Uterus (tissue), 4 donors: ENCODE results near the gene SAMD3. TPM values are rescaled to one million over a fixed set of nuclear protein-coding genes. Genes with fewer than 3 reads are reported as not detected.

ENCODE experiments used
- DNase-seq, 2 donors: peaks; one replicate each; pipeline ENCODE4 v3.0.0-alpha.2; 2019 to 2020
- H3K27ac ChIP-seq, 2 donors: fragments of 200-600 bp; sonication (generic); 1 replicate in 1 of 2; 2 replicates in 1 of 2; pipeline ENCODE4 v1.5.1; 2016 to 2018
- H3K27me3 ChIP-seq, 2 donors: fragments of 200-600 bp; sonication (generic); one replicate each; pipeline ENCODE4 v1.5.1; 2018 to 2019; ENCODE audit warnings: control low read depth in 1 of 2
- H3K36me3 ChIP-seq, 2 donors: fragments of 200-600 bp; sonication (generic); one replicate each; pipeline ENCODE4 v1.5.1; 2019; ENCODE audit warnings: control low read depth in 1 of 2
- H3K4me1 ChIP-seq, 2 donors: fragments of 200-600 bp; sonication (generic); one replicate each; pipeline ENCODE4 v1.5.1; 2018 to 2019; ENCODE audit warnings: control low read depth in 1 of 2
- H3K4me3 ChIP-seq, 2 donors: fragments of 200-600 bp; sonication (generic); 1 replicate in 1 of 2; 2 replicates in 1 of 2; pipeline ENCODE4 v1.5.1; 2018 to 2019; ENCODE audit warnings: mild to moderate bottlenecking in 1 of 2
- H3K9me3 ChIP-seq, 2 donors: fragments of 200-600 bp; sonication (generic); one replicate each; pipeline ENCODE4 v1.5.1; 2019; ENCODE audit warnings: control low read depth in 1 of 2
- POLR2A ChIP-seq, 2 donors: fragments of 450-650 bp; IDR thresholded peaks; one replicate each; pipeline ENCODE4 v1.6.1; 2016; ENCODE audit warnings: antibody characterized with exemption in 2 of 2, mild to moderate bottlenecking in 1 of 2, moderate library complexity in 1 of 2
- intact Hi-C: fragments of 100-400 bp; cut with DNase I; formaldehyde crosslinking; loops from one replicate; pipeline ENCODE4 v1.15.1; 2023; ENCODE audit warnings: low total_unique reads
- total RNA-seq, 4 donors: library from RNA; depleted of rRNA in 3 of 4; stranded (reverse); fragments of >200 nt in 3 of 4; gene quantifications; one replicate each; pipeline versions ENCODE4 v1.1.0 to v1.2.4, GENCODE V29; 2014 to 2023
- TF ChIP-seq, protein P1 (sequence below), 4 experiments: fragments of 200-600 bp in 2 of 4; fragments of 450-650 bp in 2 of 4; sonication (generic) in 2 of 4; IDR thresholded peaks; one replicate each; pipeline ENCODE4 v1.5.1; 2016 to 2019; ENCODE audit warnings: antibody characterized with exemption in 4 of 4, mild to moderate bottlenecking in 2 of 4, moderate library complexity in 1 of 4
- donor health status: DM: yes; HTN: yes; CAD: no.

SAMD3 gene
- total RNA-seq, 4 donors from 2014 or later: 4.1 to 10.0 (median 4.5) TPM

DNA sequence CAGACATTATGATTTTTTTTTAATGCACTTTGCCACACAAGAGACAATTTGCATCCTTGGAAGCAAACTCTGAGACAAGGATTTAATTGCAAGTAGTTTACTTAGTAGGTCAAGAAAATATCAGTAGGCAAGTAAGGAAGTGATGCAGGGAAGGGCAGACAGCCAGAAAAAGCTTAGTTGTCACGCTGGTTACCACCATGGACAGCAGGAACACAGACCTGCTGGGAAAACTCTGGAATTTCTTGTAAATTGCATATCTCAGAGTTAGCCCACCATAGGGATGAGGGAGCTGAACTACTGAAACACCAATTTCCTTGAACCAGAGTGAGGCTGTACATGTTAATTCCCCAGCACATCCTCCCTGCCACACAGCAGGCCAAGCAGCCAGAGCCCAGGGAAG lies 111.7 kb downstream of the SAMD3 start:
- Histone ChIP-seq H3K27ac (no peak overlapping the region), H3K4me3 (no peak overlapping the region), H3K27me3 (no peaks in the 10 kb centered on the region), H3K4me1 (no peaks in the 10 kb centered on the region), H3K9me3 (no peaks in the 10 kb centered on the region), H3K36me3 (no peaks in the 10 kb centered on the region)
- no peak for DNase-seq
- intact Hi-C loops: no loop called here
- no peak for TF ChIP-seq POLR2A (IDR thresholded peaks at IDR 0.05)
- TF ChIP-seq, protein P1, sequence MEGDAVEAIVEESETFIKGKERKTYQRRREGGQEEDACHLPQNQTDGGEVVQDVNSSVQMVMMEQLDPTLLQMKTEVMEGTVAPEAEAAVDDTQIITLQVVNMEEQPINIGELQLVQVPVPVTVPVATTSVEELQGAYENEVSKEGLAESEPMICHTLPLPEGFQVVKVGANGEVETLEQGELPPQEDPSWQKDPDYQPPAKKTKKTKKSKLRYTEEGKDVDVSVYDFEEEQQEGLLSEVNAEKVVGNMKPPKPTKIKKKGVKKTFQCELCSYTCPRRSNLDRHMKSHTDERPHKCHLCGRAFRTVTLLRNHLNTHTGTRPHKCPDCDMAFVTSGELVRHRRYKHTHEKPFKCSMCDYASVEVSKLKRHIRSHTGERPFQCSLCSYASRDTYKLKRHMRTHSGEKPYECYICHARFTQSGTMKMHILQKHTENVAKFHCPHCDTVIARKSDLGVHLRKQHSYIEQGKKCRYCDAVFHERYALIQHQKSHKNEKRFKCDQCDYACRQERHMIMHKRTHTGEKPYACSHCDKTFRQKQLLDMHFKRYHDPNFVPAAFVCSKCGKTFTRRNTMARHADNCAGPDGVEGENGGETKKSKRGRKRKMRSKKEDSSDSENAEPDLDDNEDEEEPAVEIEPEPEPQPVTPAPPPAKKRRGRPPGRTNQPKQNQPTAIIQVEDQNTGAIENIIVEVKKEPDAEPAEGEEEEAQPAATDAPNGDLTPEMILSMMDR (IDR thresholded peaks at IDR 0.05): no peak

DNA sequence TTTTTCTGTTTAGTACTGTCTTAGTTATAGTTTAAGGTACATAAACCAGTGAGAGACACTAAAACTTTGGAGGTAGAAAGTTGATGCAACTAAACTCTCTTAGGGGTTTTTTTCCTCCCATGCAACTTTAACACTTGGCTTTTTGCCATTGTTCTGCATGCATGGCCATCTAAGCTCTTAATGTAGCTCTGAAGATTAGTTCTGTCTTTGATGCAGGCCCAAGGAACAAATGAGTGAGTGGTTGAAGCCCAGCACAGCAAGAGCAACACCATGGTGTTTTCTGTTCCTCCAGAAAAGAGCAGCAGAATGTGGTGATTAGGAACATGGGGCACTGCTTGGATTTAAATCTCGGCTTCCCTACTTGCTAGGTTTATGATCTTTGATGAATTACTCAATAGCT lies 115.0 kb downstream of the SAMD3 start:
- H3K27me3 ChIP-seq: no peaks in the 10 kb centered on the region
- TF ChIP-seq POLR2A (IDR thresholded peaks at IDR 0.05): no peak
- TF ChIP-seq, protein P1 (IDR thresholded peaks at IDR 0.05): no peak
- H3K27ac ChIP-seq: no peak overlapping the region
- no peak for DNase-seq
- no peaks in the 10 kb centered on the region for H3K36me3 ChIP-seq
- no peaks in the 10 kb centered on the region for H3K9me3 ChIP-seq
- intact Hi-C loops: no loop called here
- no peak overlapping the region for H3K4me3 ChIP-seq
- H3K4me1 ChIP-seq: no peaks in the 10 kb centered on the region

DNA sequence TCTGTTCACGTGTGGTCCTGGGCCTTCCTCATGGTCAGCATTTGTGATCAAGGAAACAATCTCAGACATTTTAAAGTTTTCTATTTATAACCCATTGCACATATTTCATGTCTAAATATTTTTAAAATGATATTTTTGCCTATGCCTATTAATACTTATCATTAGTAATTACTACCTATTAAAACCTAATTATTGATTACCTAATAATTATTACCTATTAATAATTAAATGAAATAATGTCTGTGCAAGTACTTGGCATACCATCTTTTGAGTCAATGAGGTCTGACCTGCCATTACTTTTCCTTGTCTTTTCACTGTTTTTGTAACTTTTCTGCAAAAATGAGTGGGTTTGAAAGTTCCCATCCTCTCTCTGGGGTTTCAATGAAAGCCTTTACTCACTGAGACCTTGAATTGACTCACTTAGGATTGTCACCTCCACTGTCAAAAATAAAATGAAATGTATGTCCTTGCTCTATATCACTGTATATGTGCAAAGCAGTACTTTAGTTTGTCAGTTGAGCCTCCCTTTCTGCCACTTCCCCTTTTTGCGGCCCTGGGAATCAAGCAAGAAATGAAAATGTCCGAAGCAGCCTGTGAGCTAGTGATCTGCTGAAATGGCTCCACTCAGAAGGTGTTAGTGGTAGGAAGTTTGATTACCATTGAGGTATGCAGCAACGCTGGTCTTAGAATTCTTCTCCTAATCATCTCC lies 116.6 kb downstream of the SAMD3 start:
- no peaks in the 10 kb centered on the region for H3K4me1 ChIP-seq
- no peak overlapping the region for H3K4me3 ChIP-seq
- H3K27ac ChIP-seq: no peak overlapping the region
- no peaks in the 10 kb centered on the region for H3K27me3 ChIP-seq
- intact Hi-C loops: no loop called here
- H3K9me3 ChIP-seq: no peaks in the 10 kb centered on the region
- H3K36me3 ChIP-seq: no peaks in the 10 kb centered on the region
- DNase-seq: no peak
- TF ChIP-seq, protein P1 (IDR thresholded peaks at IDR 0.05): no peak
- TF ChIP-seq POLR2A (IDR thresholded peaks at IDR 0.05): no peak

DNA sequence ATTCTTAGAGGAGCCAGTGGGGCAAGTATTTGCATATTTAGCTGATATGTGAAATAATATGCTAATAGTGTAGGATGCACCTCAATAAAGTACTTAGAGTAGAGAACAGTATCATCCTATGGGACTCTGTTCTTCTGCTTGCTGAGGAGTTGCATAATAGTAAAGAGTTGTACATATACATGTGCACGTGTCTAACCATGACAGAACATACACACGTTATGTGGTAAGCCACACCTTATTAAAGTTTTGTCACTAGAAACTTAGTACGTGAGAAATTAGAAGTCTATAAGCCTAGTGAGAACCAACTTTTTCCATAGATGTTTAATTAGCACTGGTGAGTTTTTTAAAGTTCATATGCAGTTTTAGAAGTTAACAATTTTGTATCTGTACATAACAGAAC lies 123.6 kb downstream of the SAMD3 start:
- H3K27ac ChIP-seq: no peak overlapping the region
- no peaks in the 10 kb centered on the region for H3K9me3 ChIP-seq
- TF ChIP-seq, protein P1 (IDR thresholded peaks at IDR 0.05): no peak
- TF ChIP-seq POLR2A (IDR thresholded peaks at IDR 0.05): no peak
- no peaks in the 10 kb centered on the region for H3K27me3 ChIP-seq
- no peak overlapping the region for H3K4me3 ChIP-seq
- no peak for DNase-seq
- H3K4me1 ChIP-seq: no peaks in the 10 kb centered on the region
- intact Hi-C loops: no loop called here
- H3K36me3 ChIP-seq: no peaks in the 10 kb centered on the region

DNA sequence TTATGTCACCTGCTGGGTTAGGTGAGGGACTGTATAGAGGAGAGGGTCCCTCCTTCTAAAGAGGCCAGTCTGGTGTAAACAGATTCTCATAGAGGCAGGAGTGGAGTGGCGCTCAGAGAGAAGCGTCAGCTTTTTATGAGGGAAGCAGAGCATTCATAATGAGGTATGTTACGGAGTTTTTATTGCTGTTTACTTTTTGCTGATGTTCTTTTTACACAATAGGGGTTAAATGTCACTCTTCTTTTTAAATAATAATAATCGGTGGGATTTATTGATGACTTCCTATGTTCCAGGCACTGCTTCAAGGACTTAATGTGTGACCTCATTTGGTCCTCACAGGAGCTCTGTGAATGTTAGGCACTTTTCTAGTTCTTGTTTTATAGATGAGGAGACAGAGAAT lies 124.4 kb downstream of the SAMD3 start:
- no peak for DNase-seq
- H3K4me3 ChIP-seq: no peak overlapping the region
- intact Hi-C loops: no loop called here
- no peak for TF ChIP-seq POLR2A (IDR thresholded peaks at IDR 0.05)
- TF ChIP-seq, protein P1 (IDR thresholded peaks at IDR 0.05): no peak
- H3K27ac ChIP-seq: no peak overlapping the region
- H3K4me1 ChIP-seq: no peaks in the 10 kb centered on the region
- H3K9me3 ChIP-seq: no peaks in the 10 kb centered on the region
- no peaks in the 10 kb centered on the region for H3K27me3 ChIP-seq
- no peaks in the 10 kb centered on the region for H3K36me3 ChIP-seq

Other genes with a start within 250 kb of the SAMD3 start
- gene L3MBTL3, start 204.4 kb downstream of the SAMD3 start, total RNA-seq: 10 to 100 TPM in 3 of 4 donors, 1 to 10 TPM in 1; 3.1 to 21.3 (median 16.1) TPM
- gene TMEM200A, start 143.1 kb upstream of the SAMD3 start, total RNA-seq: 10 to 100 TPM; 20.9 to 27.9 (median 23.1) TPM